HepG2 (cell line): ENCODE data around the gene OMA1. TPM values are rescaled to one million over a fixed set of nuclear protein-coding genes. Genes with fewer than 3 reads are reported as not detected.

Experiments
- BRD4 ChIP-seq: sonication (generic); formaldehyde crosslinking; IDR thresholded peaks from 2 replicates; pipeline ENCODE4 v1.4.0; 2020; ENCODE audit warnings: missing genetic modification reagents
- EEA1 ChIP-seq: sonication (generic); formaldehyde crosslinking; IDR thresholded peaks from 2 replicates; pipeline ENCODE4 v1.5.1; 2020; ENCODE audit warnings: mild to moderate bottlenecking, missing genetic modification reagents, borderline replicate concordance
- GZF1 ChIP-seq: sonication (generic); formaldehyde crosslinking; IDR thresholded peaks from 2 replicates; pipeline ENCODE4 v1.5.1; 2020; ENCODE audit warnings: mild to moderate bottlenecking, missing genetic modification reagents
- HOXA9 ChIP-seq: sonication (generic); formaldehyde crosslinking; IDR thresholded peaks from 2 replicates; pipeline ENCODE4 v1.8.1; 2022; ENCODE audit warnings: missing genetic modification reagents, mild to moderate bottlenecking, moderate library complexity, borderline replicate concordance
- MAZ ChIP-seq, 2 experiments: sonication (generic) in 1 of 2; formaldehyde crosslinking in 1 of 2; IDR thresholded peaks; 2 replicates each; pipeline versions ENCODE4 v1.5.0 to v1.6.1; 2012 to 2020; ENCODE audit warnings: low read depth in 2 of 2, mild to moderate bottlenecking in 2 of 2, borderline replicate concordance in 1 of 2, improper control_type of control experiment in 1 of 2, low read length in 1 of 2, missing genetic modification reagents in 1 of 2, moderate library complexity in 1 of 2
- NR1H2 ChIP-seq: sonication (generic); formaldehyde crosslinking; IDR thresholded peaks from 2 replicates; pipeline ENCODE4 v1.8.1; 2022; ENCODE audit warnings: low read depth, missing genetic modification reagents, borderline replicate concordance
- RCOR2 ChIP-seq: IDR thresholded peaks from 2 replicates; pipeline ENCODE4 v1.6.1; 2016; ENCODE audit warnings: missing biosample characterization, missing genetic modification reagents
- SMARCE1 ChIP-seq: fragments of 450-650 bp; IDR thresholded peaks from 2 replicates; pipeline ENCODE4 v1.6.1; 2017; ENCODE audit warnings: borderline replicate concordance
- SP140L ChIP-seq: sonication (generic); formaldehyde crosslinking; IDR thresholded peaks from 2 replicates; pipeline ENCODE4 v1.4.0; 2020; ENCODE audit warnings: missing genetic modification reagents, borderline replicate concordance
- TCF12 ChIP-seq, 2 experiments: fragments of 450-650 bp in 1 of 2; sonication (generic) in 1 of 2; formaldehyde crosslinking in 1 of 2; IDR thresholded peaks; 2 replicates each; pipeline versions ENCODE4 v1.6.1 to v1.8.0; 2017 to 2022; ENCODE audit warnings: antibody characterized with exemption in 1 of 2, mild to moderate bottlenecking in 1 of 2, missing genetic modification reagents in 1 of 2, moderate library complexity in 1 of 2
- ZNF615 ChIP-seq: sonication (generic); formaldehyde crosslinking; IDR thresholded peaks from 2 replicates; pipeline ENCODE4 v1.5.0; 2020; ENCODE audit warnings: mild to moderate bottlenecking, missing genetic modification reagents, borderline replicate concordance
- ZNF766 ChIP-seq: sonication (generic); formaldehyde crosslinking; IDR thresholded peaks from 2 replicates; pipeline ENCODE4 v1.5.0; 2020; ENCODE audit warnings: missing genetic modification reagents, borderline replicate concordance
- ZNF850 ChIP-seq: sonication (generic); formaldehyde crosslinking; conservative IDR thresholded peaks from 2 replicates; pipeline ENCODE4 v1.9.0; 2021; ENCODE audit warnings: mild to moderate bottlenecking, missing genetic modification reagents
- ZSCAN21 ChIP-seq: sonication (generic); formaldehyde crosslinking; IDR thresholded peaks from 2 replicates; pipeline ENCODE4 v1.8.0; 2022; ENCODE audit warnings: mild to moderate bottlenecking, missing genetic modification reagents, moderate library complexity, borderline replicate concordance
- ZSCAN30 ChIP-seq: sonication (generic); formaldehyde crosslinking; IDR thresholded peaks from 2 replicates; pipeline ENCODE4 v1.5.0; 2020; ENCODE audit warnings: mild to moderate bottlenecking, missing genetic modification reagents
- polyA plus RNA-seq, 8 experiments: library from polyadenylated mRNA; depleted of rRNA in 3 of 8; stranded (reverse) in 7 of 8; unstranded in 1 of 8; fragments of >200 nt; fragmentation: Illumina TruSeq in 4 of 8; extraction: Trizol in 4 of 8; gene quantifications; 2 replicates each; pipeline versions ENCODE4 v1.2.1 to v1.2.3, GENCODE V29; 2011 to 2016; ENCODE audit warnings: low read depth in 4 of 8, missing spikeins in 1 of 8, mixed read lengths in 1 of 8; ENCODE audit not compliant: insufficient read depth in 1 of 8
- total RNA-seq, 5 experiments: library from RNA; depleted of rRNA; stranded (reverse); fragments of >200 nt; fragmentation: Illumina TruSeq; extraction: Trizol; gene quantifications; 2 replicates each; pipeline ENCODE4 v1.2.3, GENCODE V29; 2016; ENCODE audit warnings: low read depth in 1 of 5
- TF ChIP-seq, protein P1 (sequence below), 2 experiments: fragments of 450-650 bp in 1 of 2; sonication (generic) in 1 of 2; formaldehyde crosslinking in 1 of 2; IDR thresholded peaks; 2 replicates each; pipeline versions ENCODE4 v1.6.1 to v1.8.0; 2016 to 2022; ENCODE audit warnings: antibody characterized with exemption in 1 of 2, mild to moderate bottlenecking in 1 of 2, missing genetic modification reagents in 1 of 2

The OMA1 gene
- total and polyA plus RNA-seq, 2 of the 13 experiments (the other 11 are each of a cell fraction or from before 2014, with no cell fraction given): 7.0 to 26.9 TPM

GRCh38 chr1:58546520-58547308, at the start of gene OMA1 (continued):
- TF ChIP-seq, protein P1, sequence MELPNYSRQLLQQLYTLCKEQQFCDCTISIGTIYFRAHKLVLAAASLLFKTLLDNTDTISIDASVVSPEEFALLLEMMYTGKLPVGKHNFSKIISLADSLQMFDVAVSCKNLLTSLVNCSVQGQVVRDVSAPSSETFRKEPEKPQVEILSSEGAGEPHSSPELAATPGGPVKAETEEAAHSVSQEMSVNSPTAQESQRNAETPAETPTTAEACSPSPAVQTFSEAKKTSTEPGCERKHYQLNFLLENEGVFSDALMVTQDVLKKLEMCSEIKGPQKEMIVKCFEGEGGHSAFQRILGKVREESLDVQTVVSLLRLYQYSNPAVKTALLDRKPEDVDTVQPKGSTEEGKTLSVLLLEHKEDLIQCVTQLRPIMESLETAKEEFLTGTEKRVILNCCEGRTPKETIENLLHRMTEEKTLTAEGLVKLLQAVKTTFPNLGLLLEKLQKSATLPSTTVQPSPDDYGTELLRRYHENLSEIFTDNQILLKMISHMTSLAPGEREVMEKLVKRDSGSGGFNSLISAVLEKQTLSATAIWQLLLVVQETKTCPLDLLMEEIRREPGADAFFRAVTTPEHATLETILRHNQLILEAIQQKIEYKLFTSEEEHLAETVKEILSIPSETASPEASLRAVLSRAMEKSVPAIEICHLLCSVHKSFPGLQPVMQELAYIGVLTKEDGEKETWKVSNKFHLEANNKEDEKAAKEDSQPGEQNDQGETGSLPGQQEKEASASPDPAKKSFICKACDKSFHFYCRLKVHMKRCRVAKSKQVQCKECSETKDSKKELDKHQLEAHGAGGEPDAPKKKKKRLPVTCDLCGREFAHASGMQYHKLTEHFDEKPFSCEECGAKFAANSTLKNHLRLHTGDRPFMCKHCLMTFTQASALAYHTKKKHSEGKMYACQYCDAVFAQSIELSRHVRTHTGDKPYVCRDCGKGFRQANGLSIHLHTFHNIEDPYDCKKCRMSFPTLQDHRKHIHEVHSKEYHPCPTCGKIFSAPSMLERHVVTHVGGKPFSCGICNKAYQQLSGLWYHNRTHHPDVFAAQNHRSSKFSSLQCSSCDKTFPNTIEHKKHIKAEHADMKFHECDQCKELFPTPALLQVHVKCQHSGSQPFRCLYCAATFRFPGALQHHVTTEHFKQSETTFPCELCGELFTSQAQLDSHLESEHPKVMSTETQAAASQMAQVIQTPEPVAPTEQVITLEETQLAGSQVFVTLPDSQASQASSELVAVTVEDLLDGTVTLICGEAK (IDR thresholded peaks at IDR 0.05): no peak
- TF ChIP-seq, protein P1 (CRISPR knock-in tag; IDR thresholded peaks at IDR 0.05): 0 out of 2 replicates have a peak, but pooled peaks have one; percentile 42
- no peak for TF ChIP-seq TCF12 (IDR thresholded peaks at IDR 0.05)
- no peak for TF ChIP-seq TCF12 (CRISPR knock-in tag; IDR thresholded peaks at IDR 0.05)
- no peak for TF ChIP-seq EEA1
- TF ChIP-seq ZNF615 (CRISPR knock-in tag): no peak
- no peak for TF ChIP-seq RCOR2 (CRISPR knock-in tag)
- no peak for TF ChIP-seq BRD4 (CRISPR knock-in tag)
- no peak for TF ChIP-seq ZSCAN30 (CRISPR knock-in tag)
- peak; percentile 59; the same call in 1 of the 2 replicates for TF ChIP-seq ZSCAN21 (CRISPR knock-in tag)
- TF ChIP-seq ZNF766 (CRISPR knock-in tag): peak; percentile 53; the same call in 1 of the 2 replicates
- TF ChIP-seq SP140L (CRISPR knock-in tag): no peak
- 0 out of 2 replicates have a peak, but pooled peaks have one; percentile 60 for TF ChIP-seq MAZ (IDR thresholded peaks at IDR 0.05; ENCODE audit: borderline replicate concordance, low read depth, low read length)
- TF ChIP-seq MAZ (CRISPR knock-in tag; IDR thresholded peaks at IDR 0.05; ENCODE audit: low read depth): peak; percentile 74; the same call in 1 of the 2 replicates
- TF ChIP-seq NR1H2 (CRISPR knock-in tag): no peak
- TF ChIP-seq HOXA9 (CRISPR knock-in tag): no peak
- no peak for TF ChIP-seq ZNF850 (CRISPR knock-in tag)
- no peak for TF ChIP-seq SMARCE1
- TF ChIP-seq GZF1 (CRISPR knock-in tag): no peak
